ENCODE data around the gene PNPLA5.

- TF ChIP-seq, protein P1, sequence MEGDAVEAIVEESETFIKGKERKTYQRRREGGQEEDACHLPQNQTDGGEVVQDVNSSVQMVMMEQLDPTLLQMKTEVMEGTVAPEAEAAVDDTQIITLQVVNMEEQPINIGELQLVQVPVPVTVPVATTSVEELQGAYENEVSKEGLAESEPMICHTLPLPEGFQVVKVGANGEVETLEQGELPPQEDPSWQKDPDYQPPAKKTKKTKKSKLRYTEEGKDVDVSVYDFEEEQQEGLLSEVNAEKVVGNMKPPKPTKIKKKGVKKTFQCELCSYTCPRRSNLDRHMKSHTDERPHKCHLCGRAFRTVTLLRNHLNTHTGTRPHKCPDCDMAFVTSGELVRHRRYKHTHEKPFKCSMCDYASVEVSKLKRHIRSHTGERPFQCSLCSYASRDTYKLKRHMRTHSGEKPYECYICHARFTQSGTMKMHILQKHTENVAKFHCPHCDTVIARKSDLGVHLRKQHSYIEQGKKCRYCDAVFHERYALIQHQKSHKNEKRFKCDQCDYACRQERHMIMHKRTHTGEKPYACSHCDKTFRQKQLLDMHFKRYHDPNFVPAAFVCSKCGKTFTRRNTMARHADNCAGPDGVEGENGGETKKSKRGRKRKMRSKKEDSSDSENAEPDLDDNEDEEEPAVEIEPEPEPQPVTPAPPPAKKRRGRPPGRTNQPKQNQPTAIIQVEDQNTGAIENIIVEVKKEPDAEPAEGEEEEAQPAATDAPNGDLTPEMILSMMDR (IDR thresholded peaks at IDR 0.05) = no peak
- TF ChIP-seq, protein P2, sequence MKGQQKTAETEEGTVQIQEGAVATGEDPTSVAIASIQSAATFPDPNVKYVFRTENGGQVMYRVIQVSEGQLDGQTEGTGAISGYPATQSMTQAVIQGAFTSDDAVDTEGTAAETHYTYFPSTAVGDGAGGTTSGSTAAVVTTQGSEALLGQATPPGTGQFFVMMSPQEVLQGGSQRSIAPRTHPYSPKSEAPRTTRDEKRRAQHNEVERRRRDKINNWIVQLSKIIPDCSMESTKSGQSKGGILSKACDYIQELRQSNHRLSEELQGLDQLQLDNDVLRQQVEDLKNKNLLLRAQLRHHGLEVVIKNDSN (CRISPR knock-in tag; IDR thresholded peaks at IDR 0.05) = no peak
- TF ChIP-seq IRF2 (CRISPR knock-in tag; IDR thresholded peaks at IDR 0.05; ENCODE audit: borderline replicate concordance, low read depth) = no peak
- TF ChIP-seq SOX15 (CRISPR knock-in tag; IDR thresholded peaks at IDR 0.05) = no peak
- no peak for TF ChIP-seq ATF6 (CRISPR knock-in tag; IDR thresholded peaks at IDR 0.05)
- no peak for TF ChIP-seq GABPB1 (CRISPR knock-in tag; IDR thresholded peaks at IDR 0.05)
- TF ChIP-seq, protein P3, sequence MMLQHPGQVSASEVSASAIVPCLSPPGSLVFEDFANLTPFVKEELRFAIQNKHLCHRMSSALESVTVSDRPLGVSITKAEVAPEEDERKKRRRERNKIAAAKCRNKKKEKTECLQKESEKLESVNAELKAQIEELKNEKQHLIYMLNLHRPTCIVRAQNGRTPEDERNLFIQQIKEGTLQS (CRISPR knock-in tag; conservative IDR thresholded peaks at IDR 0.05) = no peak
- TF ChIP-seq USF2 (CRISPR knock-in tag; IDR thresholded peaks at IDR 0.05) = no peak
- no peak for TF ChIP-seq NR3C1 (CRISPR knock-in tag; conservative IDR thresholded peaks at IDR 0.05; ENCODE audit: low read depth)
- TF ChIP-seq FOXJ3 (CRISPR knock-in tag; IDR thresholded peaks at IDR 0.05; ENCODE audit: borderline replicate concordance) = no peak
- no peak for TF ChIP-seq FOXP1 (CRISPR knock-in tag; IDR thresholded peaks at IDR 0.05; ENCODE audit: borderline replicate concordance)
- TF ChIP-seq ZNF138 (CRISPR knock-in tag; conservative IDR thresholded peaks at IDR 0.05) = no peak
Observed at GRCh38 chr22:43888740-43889139, 3.1 kb downstream of the PNPLA5 start.
